Measurements from ENCODE around the gene GNAS-AS1.

The GNAS-AS1 gene

GRCh38 chr20:58774667-58775263 lies 75.9 kb downstream of the GNAS-AS1 start:
- no peak for DNase-seq

GRCh38 chr20:58774214-58774613 lies 76.5 kb downstream of the GNAS-AS1 start:
- DNase-seq = no peak

GRCh38 chr20:58772786-58773185 lies 77.9 kb downstream of the GNAS-AS1 start:
- DNase-seq = no peak

All from activated effector memory CD4-positive, alpha-beta T cell treated with anti-CD3 and anti-CD28 coated beads, Interleukin-2, amount 50 U/mL, for 16 hours (primary cell).